AML-193 (cell line): ENCODE data around the gene CPNE7.

ENCODE experiments used
- DNase-seq, 2 experiments: peaks; one replicate each; lab custom pipeline; 2025; lab: John Stamatoyannopoulos, UW

CPNE7 gene

GRCh38 chr16:89602952-89603590, 27.5 kb downstream of the CPNE7 start:
- no peak for DNase-seq

- no peak for DNase-seq
Observed at GRCh38 chr16:89604764-89605163, 29.2 kb downstream of the CPNE7 start.

GRCh38 chr16:89605186-89605970, 29.8 kb downstream of the CPNE7 start:
- DNase-seq: no peak

DNA sequence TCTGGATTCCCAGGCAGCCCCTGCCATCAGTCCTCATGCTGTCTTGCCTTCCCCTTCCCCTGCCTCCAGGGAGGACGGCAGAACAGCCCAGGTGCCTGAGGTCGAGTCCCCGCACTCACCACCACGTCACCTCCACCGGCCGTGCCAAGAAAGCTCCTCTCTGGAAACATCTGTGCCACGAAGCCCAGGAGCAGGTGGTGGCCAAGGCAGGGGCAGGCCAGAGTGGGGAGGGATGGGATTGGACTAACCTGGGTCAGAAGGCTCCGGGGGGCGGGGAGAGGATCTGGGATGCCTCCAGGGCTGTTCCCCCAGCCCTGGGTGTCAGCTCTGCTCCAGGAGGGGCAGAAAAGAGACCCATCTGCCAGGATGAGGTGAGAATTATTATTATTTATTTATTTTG, 30.4 kb downstream of the CPNE7 start:
- DNase-seq: no peak

- no peak for DNase-seq
Observed at GRCh38 chr16:89607453-89607852, 31.9 kb downstream of the CPNE7 start.

DNA sequence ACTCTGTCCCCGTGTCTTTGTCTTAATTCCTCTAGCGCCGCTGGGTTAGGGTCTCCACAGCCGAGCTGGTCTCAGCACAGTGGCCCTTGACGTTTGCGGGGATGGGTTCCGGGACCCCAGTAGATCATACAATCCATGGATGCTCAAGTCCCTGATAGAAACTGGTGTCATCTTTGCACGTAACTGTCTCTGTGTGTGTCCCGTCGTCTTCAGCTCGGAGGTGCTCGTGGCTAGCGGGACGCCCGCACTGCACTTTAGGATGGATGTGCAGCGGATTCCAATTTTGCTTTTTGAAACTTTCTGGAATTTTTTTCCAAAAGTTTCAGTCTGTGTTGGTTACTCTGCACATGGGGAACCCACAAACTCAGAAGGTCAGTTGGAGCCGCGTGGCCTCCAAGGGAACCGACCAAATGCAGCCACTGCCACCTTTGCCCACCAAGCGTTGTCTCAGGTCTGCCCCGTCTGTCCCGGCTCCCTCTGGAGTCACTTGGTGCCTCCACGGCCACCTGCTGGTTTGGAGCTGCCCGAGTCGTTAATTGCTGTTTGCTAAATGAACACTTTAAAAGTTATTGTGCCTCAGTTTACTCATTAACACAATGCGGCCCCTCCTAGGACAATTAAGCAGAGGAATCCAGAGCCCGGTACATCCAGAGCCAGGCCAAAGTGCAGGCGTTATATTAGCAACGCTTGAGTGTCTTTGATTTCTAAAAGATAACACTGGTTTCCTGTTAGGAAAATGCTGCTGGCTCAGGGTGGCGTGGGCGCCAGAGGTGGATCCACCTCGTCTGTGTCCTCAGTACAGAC, 32.6 kb downstream of the CPNE7 start:
- DNase-seq: no peak

DNA sequence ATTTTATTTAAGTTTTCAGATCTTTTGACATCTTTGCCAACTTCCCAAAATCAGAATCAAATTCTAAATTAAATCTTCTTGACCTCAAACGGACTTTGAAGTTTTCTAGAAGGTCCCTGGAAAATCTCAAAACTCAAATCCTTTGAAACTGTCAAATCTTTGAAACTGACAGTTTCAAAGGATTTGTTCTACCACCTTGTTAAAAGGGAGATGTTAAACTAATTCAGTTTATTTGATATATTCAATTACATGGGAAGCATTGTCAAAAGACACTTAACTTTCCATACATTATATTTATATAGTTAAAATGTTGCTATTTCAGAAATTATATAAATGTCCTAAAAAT, 34.5 kb downstream of the CPNE7 start:
- DNase-seq: no peak

DNA sequence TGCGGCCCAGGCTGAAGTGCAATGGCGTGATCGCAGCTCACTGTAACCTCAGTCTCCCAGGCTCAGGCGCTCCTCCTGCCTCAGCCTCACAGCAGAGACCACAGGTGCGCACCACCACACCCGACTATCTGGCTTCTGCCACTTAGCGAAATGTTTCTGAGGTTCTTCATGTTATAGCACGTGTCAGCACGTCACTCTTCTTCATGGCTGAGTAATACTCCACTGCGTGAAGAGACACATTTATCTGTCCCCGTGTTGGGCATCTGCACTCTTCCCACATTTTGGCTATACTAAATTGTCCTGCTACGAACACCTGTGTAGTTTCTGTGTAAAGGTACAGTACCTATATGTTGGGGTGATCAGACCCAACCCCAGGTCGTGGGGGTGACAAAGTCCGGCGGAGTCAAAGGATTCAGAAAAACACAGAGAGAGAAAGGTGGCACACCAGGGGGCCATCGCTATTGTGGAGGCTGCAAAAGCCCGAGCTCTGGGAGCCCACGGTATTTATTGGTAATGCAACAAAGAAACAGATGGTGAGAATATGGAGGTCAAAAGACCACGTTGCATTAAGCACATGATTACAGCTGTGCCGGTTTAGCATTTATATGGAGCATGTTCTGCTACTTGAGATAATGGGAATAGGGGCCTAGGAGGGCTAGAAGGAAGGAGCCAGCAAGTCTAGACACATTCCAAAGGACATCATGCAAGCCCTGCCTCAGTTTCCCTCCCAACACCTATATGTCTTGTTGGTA, 37.0 kb downstream of the CPNE7 start:
- no peak for DNase-seq

- DNase-seq: no peak
Observed at GRCh38 chr16:89613231-89613953, 37.8 kb downstream of the CPNE7 start, which contains the start of gene DPEP1. Gene DPEP1, plus strand, starts transcription at chr16:89613642. Its CDS starts 16,769 bp downstream, at chr16:89630411.

DNA sequence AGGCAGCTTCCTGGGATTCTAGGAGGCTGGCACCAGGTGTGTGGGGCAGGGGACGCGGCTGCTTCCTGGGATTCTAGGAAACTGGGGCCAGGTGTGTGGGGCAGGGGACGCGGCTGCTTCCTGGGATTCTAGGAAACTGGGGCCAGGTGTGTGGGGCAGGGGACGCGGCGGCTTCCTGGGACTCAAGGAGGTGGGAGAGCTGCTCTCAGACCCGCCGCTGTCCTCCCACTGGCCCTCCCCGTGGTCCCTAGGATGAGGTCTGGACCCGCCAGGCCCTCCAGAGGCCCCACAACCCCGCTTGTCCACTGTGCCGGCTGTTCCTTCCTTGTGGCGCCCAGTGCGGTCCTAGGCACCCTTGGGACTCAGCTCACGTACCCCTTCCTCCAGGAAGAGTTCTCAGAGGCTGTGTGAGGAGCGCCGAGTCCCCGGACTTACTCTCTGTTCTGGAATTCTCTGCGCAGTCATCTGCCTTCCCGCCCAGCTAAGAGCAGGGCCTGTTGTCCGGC, 38.4 kb downstream of the CPNE7 start:
- no peak for DNase-seq

GRCh38 chr16:89615176-89615575, 39.6 kb downstream of the CPNE7 start:
- no peak for DNase-seq

DNA sequence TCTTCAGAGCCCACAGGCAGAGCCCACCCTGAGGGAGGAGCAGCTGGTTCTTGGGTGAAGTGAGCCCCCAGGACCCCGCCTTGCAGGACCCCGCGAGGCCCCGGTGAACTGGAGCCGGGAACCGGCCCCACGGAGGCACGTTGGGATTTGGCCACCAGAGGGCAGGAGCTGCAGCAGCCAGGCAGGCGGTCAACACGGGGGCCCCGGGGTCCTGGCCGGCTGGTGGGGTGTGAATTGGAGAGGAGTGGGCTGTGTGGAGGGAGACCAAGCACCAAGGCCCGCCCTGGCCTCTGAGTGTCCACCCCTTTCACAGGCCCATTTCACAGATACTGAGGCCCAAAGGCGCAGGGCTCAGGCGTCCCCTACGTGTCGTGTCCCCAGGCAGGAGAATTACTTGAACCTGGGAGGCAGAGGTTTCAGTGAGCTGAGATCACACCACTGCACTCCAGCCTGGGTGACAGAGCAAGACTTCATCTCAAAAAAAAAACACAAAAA, 40.1 kb downstream of the CPNE7 start:
- DNase-seq: no peak

DNA sequence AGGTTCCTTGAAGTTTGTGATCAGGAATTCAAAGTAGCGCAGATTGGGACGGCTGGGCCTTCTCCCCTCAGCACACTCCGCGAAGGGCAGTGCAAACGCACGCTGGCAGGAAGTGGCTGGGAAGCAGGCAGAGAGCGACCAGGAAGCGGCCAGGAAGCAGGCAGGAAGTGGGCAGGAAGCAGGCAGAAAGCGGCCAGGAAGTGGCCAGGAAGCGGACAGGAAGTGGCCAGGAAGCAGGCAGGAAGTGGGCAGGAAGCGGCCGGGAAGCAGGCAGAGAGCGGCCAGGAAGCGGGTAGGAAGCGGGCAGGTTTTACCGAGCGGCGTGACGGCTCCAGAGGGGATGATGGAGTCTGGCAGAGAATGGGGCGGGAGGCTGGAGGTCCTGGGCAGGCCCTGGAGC, 41.1 kb downstream of the CPNE7 start:
- no peak for DNase-seq

DNA sequence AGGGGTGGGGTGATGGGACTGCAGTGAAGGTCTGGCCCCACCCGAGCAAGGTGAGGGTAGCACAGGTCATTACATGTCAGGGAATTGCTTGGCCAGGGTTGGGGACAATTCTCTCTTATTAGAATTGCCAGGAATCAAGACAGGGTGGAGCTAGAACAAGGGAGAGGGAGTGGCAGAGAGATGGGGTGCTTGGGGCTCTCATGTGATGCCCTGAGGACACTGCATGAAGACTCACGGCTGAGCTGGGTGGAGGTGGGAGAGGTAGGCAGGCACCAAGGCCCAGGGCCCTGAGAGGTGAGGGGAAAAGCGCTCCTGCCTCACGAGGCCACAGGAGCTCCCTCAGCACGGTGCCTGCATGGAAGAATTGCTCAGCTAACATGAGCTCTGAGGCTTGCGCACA, 41.5 kb downstream of the CPNE7 start:
- DNase-seq: no peak

- no peak for DNase-seq
Observed at GRCh38 chr16:89618109-89618998, 42.8 kb downstream of the CPNE7 start.

GRCh38 chr16:89619840-89620239, 44.3 kb downstream of the CPNE7 start:
- DNase-seq: no peak

DNA sequence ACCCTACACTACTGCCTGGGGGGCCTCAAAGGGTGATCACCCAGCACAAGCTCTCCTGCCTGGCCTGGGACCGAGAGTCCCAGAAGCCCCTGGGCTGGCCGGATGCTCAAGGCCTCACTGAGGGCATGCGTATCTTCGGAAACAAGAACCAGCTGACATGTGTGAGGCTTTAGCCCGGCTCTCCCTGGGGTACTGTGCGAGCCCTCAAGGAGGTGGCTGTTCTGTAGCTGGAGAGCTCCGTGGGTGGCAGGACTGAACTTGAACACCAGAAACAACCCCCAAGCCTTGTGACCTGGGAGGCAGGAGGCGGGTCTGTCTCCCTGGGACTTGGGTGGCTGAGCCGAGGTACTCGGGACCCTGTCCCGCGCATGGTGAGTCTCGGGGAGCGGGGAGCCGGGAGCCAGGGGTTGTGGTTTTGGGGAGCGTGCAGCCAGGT, 44.9 kb downstream of the CPNE7 start:
- no peak for DNase-seq

GRCh38 chr16:89621136-89621697, 45.7 kb downstream of the CPNE7 start:
- no peak for DNase-seq

GRCh38 chr16:89621698-89622409, 46.3 kb downstream of the CPNE7 start:
- DNase-seq: no peak
